Breast epithelium (tissue), 4 donors: ENCODE data around the gene CFAP100. TPM values are rescaled to one million over a fixed set of nuclear protein-coding genes. Genes with fewer than 3 reads are reported as not detected.

Source experiments
- DNase-seq, 2 donors: peaks; one replicate each; pipeline ENCODE4 v3.0.0-alpha.2; 2019; ENCODE audit warnings: low spot score in 2 of 2
- H3K27ac ChIP-seq, 2 donors: fragments of 200-600 bp; sonication (generic) in 1 of 2; one replicate each; pipeline ENCODE4 v1.5.1; 2016 to 2019; ENCODE audit warnings: mild to moderate bottlenecking in 1 of 2
- H3K27me3 ChIP-seq, 2 donors: fragments of 200-600 bp; sonication (generic) in 1 of 2; one replicate each; pipeline versions ENCODE4 v1.5.1 to v1.6.0; 2017 to 2019; ENCODE audit warnings: control low read depth in 1 of 2, mild to moderate bottlenecking in 1 of 2
- H3K36me3 ChIP-seq: fragments of 200-600 bp; one replicate; pipeline ENCODE4 v1.5.1; 2019
- H3K4me1 ChIP-seq, 2 donors: fragments of 200-600 bp; sonication (generic); one replicate each; pipeline ENCODE4 v1.5.1; 2016 to 2019; ENCODE audit warnings: control low read depth in 1 of 2
- H3K4me3 ChIP-seq, 3 donors: fragments of 200-600 bp; sonication (generic); 1 replicate in 2 of 3; 2 replicates in 1 of 3; pipeline ENCODE4 v1.5.1; 2016 to 2019; ENCODE audit warnings: mild to moderate bottlenecking in 3 of 3, moderate library complexity in 2 of 3
- H3K9me3 ChIP-seq, 2 donors: fragments of 200-600 bp; sonication (generic) in 1 of 2; one replicate each; pipeline ENCODE4 v1.5.1; 2016 to 2019; ENCODE audit warnings: control low read depth in 1 of 2
- POLR2A ChIP-seq: fragments of 450-650 bp; IDR thresholded peaks from one replicate; pipeline ENCODE4 v1.6.1; 2016; ENCODE audit warnings: antibody characterized with exemption, mild to moderate bottlenecking, moderate library complexity
- POLR2AphosphoS5 ChIP-seq, 3 donors: sonication (generic); formaldehyde crosslinking; IDR thresholded peaks; one replicate each; pipeline ENCODE4 v1.6.1; 2017; ENCODE audit warnings: antibody characterized with exemption in 3 of 3
- intact Hi-C: fragments of 100-400 bp; cut with DNase I; formaldehyde crosslinking; loops from one replicate; pipeline ENCODE4 v1.15.1; 2023; ENCODE audit warnings: low total_unique reads
- total RNA-seq, 3 donors: library from RNA; depleted of rRNA; stranded (reverse); fragments of >200 nt; gene quantifications; one replicate each; pipeline ENCODE4 v1.1.0, GENCODE V29; 2016
- TF ChIP-seq, protein P1 (sequence below), 3 donors: fragments of 450-650 bp; IDR thresholded peaks; one replicate each; pipeline ENCODE4 v1.5.1; 2016 to 2017; ENCODE audit warnings: antibody characterized with exemption in 3 of 3, mild to moderate bottlenecking in 3 of 3, moderate library complexity in 3 of 3

The CFAP100 gene
- total RNA-seq, 3 donors from 2014 or later, result not detected

DNA sequence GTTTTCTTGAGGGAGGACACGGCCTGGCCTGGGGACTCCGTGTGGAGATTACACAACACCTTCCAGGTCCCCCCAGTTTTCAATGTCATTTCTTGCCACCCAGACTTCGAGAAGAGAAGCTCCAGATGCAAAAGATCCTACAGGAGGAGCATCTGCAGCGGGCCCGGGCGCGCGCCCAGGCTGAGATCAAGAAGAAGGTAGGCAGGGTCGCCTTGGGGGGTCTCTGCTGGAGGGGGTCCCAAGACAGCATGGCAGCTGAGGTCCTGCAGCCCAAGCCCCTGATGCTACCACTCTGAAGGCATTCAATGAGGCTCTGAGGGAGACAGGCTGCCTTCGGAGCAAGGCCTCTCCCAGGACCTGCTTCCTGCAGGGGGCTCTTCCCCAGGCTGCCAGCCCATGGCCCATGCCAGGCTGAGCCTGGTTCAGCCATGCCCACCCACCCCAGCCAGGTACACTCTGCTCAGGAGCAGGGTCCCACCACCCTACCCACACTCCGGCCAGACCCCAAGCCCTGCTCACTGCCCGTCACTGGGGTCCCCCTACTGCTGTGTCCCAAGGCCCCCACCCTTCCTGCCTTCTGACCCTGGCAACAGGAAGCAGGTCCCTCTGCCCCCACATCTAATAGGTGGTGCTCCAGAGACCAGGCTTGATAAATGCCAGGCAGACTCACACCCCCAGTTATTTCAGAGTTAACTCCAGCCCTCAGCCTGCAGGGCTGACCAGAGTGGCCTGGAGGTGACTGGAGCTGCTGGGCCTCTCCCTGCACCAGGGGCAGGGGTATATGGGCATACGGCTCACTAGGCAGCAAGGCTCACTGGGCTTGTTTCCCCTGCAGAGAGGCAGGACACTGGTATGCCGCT, 41.0 kb downstream of the CFAP100 start:
- no peaks in the 10 kb centered on the region for H3K27me3 ChIP-seq
- TF ChIP-seq POLR2A, result no peak
- TF ChIP-seq, protein P1, sequence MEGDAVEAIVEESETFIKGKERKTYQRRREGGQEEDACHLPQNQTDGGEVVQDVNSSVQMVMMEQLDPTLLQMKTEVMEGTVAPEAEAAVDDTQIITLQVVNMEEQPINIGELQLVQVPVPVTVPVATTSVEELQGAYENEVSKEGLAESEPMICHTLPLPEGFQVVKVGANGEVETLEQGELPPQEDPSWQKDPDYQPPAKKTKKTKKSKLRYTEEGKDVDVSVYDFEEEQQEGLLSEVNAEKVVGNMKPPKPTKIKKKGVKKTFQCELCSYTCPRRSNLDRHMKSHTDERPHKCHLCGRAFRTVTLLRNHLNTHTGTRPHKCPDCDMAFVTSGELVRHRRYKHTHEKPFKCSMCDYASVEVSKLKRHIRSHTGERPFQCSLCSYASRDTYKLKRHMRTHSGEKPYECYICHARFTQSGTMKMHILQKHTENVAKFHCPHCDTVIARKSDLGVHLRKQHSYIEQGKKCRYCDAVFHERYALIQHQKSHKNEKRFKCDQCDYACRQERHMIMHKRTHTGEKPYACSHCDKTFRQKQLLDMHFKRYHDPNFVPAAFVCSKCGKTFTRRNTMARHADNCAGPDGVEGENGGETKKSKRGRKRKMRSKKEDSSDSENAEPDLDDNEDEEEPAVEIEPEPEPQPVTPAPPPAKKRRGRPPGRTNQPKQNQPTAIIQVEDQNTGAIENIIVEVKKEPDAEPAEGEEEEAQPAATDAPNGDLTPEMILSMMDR (IDR thresholded peaks at IDR 0.05), result no peak
- TF ChIP-seq POLR2AphosphoS5 (IDR thresholded peaks at IDR 0.05), result no peak
- peaks cover 7% of the 10 kb centered on the region in 2 donors for H3K9me3 ChIP-seq
- peak in 1 of 2 donors; percentile 49 for DNase-seq
- no peaks in the 10 kb centered on the region for H3K4me1 ChIP-seq
- H3K36me3 ChIP-seq, result no peaks in the 10 kb centered on the region
- intact Hi-C loops, result no loop called here
- no peak overlapping the region for H3K27ac ChIP-seq
- H3K4me3 ChIP-seq, result no peak overlapping the region

DNA sequence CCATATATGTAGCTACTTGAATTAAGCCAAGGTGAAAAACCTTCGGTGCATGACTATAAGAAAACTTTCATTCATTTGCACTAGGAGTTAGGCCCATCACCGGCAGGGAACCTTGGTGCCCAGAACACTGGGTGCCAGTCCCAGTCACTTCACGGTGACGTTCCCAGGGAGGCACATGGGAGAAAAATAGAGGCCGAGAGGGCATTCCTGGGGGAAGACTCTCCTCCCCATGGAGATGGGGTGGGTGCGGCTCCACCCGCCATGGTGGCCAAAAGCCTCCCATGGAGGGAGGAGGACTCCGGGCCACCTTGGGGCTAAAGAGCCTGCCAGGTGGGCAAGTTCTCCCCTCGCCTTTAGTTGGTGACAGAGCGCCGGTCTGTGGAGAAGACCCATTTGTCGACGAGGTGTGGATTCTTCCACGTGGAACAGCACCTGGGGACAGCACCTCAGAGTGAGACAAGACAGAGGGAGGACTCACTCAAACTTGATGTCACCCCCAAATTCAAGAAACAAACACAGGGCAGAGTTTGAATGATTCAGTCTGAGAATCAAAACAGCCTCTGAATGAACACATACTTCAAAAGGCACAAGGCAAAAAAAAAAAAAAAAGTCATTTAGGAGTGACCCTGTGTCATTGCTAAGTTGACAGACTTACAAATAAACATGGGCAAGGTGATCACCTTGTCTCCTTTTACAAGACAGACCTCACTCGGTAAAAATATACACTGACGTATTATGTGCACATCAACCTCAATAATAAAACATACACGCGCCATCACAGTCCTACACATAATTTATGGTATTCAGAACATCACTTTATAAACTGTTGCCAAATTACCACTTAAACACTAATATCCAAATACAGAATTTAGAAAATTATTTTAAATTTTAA, 42.4 kb downstream of the CFAP100 start:
- no peaks in the 10 kb centered on the region for H3K4me1 ChIP-seq
- TF ChIP-seq, protein P1 (IDR thresholded peaks at IDR 0.05), result no peak
- no peak for TF ChIP-seq POLR2AphosphoS5 (IDR thresholded peaks at IDR 0.05)
- TF ChIP-seq POLR2A, result no peak
- intact Hi-C loops, result no loop called here
- H3K27me3 ChIP-seq, result no peaks in the 10 kb centered on the region
- H3K27ac ChIP-seq, result no peak overlapping the region
- no peaks in the 10 kb centered on the region for H3K9me3 ChIP-seq
- H3K36me3 ChIP-seq, result no peaks in the 10 kb centered on the region
- H3K4me3 ChIP-seq, result no peak overlapping the region
- no peak for DNase-seq

DNA sequence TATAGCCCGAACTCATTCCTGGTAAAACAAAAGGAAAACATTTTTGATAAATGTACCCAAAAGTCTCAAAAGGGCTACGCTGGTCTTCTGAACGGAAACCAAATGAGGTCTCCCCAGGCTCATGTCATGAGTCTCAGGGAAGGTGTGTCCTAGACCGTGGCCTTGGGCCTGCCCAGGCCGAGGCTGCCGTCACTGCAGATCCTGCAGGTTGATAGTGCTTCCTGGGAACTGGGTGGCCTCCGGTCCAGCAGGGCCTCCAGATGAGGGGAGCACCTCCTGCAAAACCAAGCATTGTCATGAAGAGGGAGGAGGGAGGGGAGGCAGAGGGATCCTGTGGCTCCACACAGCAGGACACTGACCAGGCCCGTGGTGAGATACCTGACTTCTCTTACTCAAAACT, 43.5 kb downstream of the CFAP100 start:
- TF ChIP-seq, protein P1 (IDR thresholded peaks at IDR 0.05), result no peak
- TF ChIP-seq POLR2A, result no peak
- no peak for TF ChIP-seq POLR2AphosphoS5 (IDR thresholded peaks at IDR 0.05)
- Histone ChIP-seq H3K9me3 (no peaks in the 10 kb centered on the region), H3K4me3 (no peak overlapping the region), H3K36me3 (no peaks in the 10 kb centered on the region), H3K27me3 (no peaks in the 10 kb centered on the region), H3K4me1 (no peaks in the 10 kb centered on the region), H3K27ac (no peak overlapping the region)
- DNase-seq, result no peak
- intact Hi-C loops, result no loop called here

DNA sequence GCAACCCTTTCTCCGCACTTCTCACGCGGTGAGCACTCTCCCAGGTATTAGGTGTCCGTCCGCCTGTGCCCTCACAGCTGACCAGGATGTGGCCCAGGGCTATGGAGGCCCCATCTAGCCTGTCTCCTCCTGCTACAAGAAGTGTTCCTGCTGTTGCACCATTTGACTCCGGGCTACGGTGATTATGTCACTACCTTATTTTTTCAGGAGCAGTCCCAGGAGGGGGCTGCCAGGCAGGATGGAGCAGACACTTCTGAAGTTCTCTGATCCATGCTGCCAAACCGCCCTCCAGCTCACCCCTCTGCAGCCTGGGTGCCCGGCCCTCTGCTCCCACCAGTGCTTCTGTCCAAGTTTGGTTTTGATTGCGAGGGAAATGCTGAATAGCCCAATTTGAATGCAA, 44.0 kb downstream of the CFAP100 start:
- TF ChIP-seq POLR2AphosphoS5 (IDR thresholded peaks at IDR 0.05), result no peak
- TF ChIP-seq POLR2A, result no peak
- TF ChIP-seq, protein P1 (IDR thresholded peaks at IDR 0.05), result no peak
- no peak overlapping the region for H3K4me3 ChIP-seq
- H3K36me3 ChIP-seq, result no peaks in the 10 kb centered on the region
- H3K27me3 ChIP-seq, result no peaks in the 10 kb centered on the region
- H3K27ac ChIP-seq, result no peak overlapping the region
- intact Hi-C loops, result no loop called here
- H3K9me3 ChIP-seq, result no peaks in the 10 kb centered on the region
- DNase-seq, result no peak
- no peaks in the 10 kb centered on the region for H3K4me1 ChIP-seq
